HG02970 (cell line): ENCODE results near the gene ARHGAP24.

Experiments used
- ATAC-seq: cut with Tn5 transposase; IDR thresholded peaks from one replicate; pipeline ENCODE4 v1.9.1; 2021; ENCODE audit warnings: mild to moderate bottlenecking, moderate library complexity, moderate number of reproducible peaks; ENCODE audit not compliant: unreplicated experiment, low FRiP score

ARHGAP24 gene

GRCh38 chr4:85573270-85573669 is 98.3 kb downstream of the ARHGAP24 start:
- ATAC-seq: no peak

GRCh38 chr4:85577307-85577706 is 102.4 kb downstream of the ARHGAP24 start:
- ATAC-seq: no peak

GRCh38 chr4:85579942-85580341 is 105.0 kb downstream of the ARHGAP24 start:
- ATAC-seq: no peak

- no peak for ATAC-seq
These were observed 105.5 kb downstream of the ARHGAP24 start for GRCh38 chr4:85580489-85580888.

GRCh38 chr4:85587952-85588351 is 113.0 kb downstream of the ARHGAP24 start:
- ATAC-seq: no peak

GRCh38 chr4:85591406-85592098 is 116.6 kb downstream of the ARHGAP24 start:
- no peak for ATAC-seq

GRCh38 chr4:85595098-85595775 is 120.3 kb downstream of the ARHGAP24 start:
- no peak for ATAC-seq

GRCh38 chr4:85595796-85596559 is 121.0 kb downstream of the ARHGAP24 start:
- ATAC-seq: no peak

- ATAC-seq: no peak
These were observed 124.0 kb downstream of the ARHGAP24 start for GRCh38 chr4:85598936-85599335.

- no peak for ATAC-seq
These were observed 125.6 kb downstream of the ARHGAP24 start for GRCh38 chr4:85600501-85600900.

GRCh38 chr4:85603437-85604336 is 128.7 kb downstream of the ARHGAP24 start:
- no peak for ATAC-seq

GRCh38 chr4:85606505-85606904 is 131.6 kb downstream of the ARHGAP24 start:
- ATAC-seq: no peak

GRCh38 chr4:85607624-85608023 is 132.7 kb downstream of the ARHGAP24 start:
- peak; percentile 68 for ATAC-seq

- peak; percentile 83 for ATAC-seq
These were observed 135.5 kb downstream of the ARHGAP24 start for GRCh38 chr4:85610450-85610849.

- no peak for ATAC-seq
These were observed 136.7 kb downstream of the ARHGAP24 start for GRCh38 chr4:85611661-85612060.

- no peak for ATAC-seq
These were observed 139.0 kb downstream of the ARHGAP24 start for GRCh38 chr4:85613901-85614300.

- no peak for ATAC-seq
These were observed 141.0 kb downstream of the ARHGAP24 start for GRCh38 chr4:85615952-85616351.

- ATAC-seq: no peak
These were observed 142.3 kb downstream of the ARHGAP24 start for GRCh38 chr4:85617202-85617601.

- no peak for ATAC-seq
These were observed 158.0 kb downstream of the ARHGAP24 start for GRCh38 chr4:85632981-85633380.

- ATAC-seq: no peak
These were observed 162.8 kb downstream of the ARHGAP24 start for GRCh38 chr4:85637778-85638177.
